Measurements from ENCODE around the gene RASSF7.

Gene RASSF7

DNA sequence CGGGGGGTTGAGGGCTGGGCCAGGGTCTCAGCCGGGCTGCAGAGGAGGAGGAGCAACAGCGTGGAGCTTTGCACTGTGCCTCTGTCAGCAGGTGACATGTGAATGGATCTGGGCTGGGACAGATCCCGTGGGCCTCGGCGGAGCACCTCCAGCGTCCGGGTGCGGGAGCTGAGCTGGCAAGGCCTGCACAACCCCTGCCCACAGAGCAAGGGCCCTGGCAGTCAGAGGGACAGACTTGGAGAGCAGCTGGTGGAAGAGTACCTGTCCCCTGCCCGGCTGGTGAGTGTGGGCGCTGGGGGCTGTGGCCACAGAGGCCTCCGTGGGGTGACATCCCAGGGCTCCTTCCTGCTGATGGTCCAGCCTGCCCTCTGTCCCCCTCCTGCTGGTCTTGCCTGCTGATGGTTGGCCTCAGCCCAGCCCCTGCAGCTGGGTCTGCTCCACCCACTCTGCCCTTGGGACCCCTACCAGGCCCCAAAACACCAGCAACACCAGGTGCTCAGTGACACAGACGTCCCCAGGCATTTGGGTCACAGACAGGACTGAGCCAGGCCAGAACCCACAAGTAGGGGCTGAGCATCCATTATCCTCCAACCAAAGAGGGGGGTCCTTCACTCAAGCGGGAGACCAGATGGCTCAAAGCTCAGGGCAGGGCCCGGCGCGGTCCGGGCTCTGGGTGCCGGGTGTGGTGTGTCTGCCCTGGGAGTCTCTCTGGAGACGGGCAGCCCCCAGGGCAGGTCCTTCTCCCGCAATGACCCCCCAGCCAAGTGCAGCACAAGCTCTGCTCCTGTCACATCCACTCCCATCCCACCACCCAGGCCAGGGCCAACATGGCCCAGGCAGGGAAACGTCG, 20.0 kb upstream of the RASSF7 start:
- ATAC-seq, result no peak
- TF ChIP-seq ZNF8 (CRISPR knock-in tag; IDR thresholded peaks at IDR 0.05) (no peak), ISL1 (CRISPR knock-in tag; IDR thresholded peaks at IDR 0.05) (no peak), TOX (CRISPR knock-in tag; IDR thresholded peaks at IDR 0.05; ENCODE audit: borderline replicate concordance) (no peak), ZFP3 (CRISPR knock-in tag; IDR thresholded peaks at IDR 0.05) (no peak)
- TF ChIP-seq, protein P1, sequence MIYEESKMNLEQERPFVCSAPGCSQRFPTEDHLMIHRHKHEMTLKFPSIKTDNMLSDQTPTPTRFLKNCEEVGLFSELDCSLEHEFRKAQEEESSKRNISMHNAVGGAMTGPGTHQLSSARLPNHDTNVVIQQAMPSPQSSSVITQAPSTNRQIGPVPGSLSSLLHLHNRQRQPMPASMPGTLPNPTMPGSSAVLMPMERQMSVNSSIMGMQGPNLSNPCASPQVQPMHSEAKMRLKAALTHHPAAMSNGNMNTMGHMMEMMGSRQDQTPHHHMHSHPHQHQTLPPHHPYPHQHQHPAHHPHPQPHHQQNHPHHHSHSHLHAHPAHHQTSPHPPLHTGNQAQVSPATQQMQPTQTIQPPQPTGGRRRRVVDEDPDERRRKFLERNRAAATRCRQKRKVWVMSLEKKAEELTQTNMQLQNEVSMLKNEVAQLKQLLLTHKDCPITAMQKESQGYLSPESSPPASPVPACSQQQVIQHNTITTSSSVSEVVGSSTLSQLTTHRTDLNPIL (CRISPR knock-in tag; IDR thresholded peaks at IDR 0.05; ENCODE audit: low read depth), result no peak

DNA sequence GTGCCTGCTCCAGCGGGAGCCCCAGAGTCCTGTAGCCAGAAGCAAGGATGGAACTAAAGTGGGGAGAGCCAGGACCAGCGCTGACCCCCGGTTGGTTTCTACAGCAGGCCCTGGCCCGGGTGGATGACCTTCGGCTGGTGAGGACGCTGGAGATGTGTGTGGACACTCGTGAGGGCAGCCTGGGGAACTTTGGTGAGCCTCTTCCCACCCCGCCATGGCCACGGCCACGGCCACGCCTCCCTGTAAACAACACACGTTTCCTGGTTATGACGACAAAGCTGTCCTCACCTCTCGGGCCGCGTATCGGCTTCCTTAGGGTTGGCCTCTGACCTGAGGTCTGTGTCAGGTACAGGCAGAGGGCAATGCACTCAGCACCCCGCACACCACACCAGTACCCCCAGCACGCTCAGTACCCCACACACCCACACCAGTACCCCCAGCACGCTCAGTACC, 19.3 kb upstream of the RASSF7 start:
- no peak for TF ChIP-seq ARNTL (CRISPR knock-in tag; IDR thresholded peaks at IDR 0.05; ENCODE audit: borderline replicate concordance, low read depth)
- no peak for TF ChIP-seq ESRRG (CRISPR knock-in tag; IDR thresholded peaks at IDR 0.05)
- TF ChIP-seq GLIS3 (CRISPR knock-in tag; IDR thresholded peaks at IDR 0.05), result no peak
- TF ChIP-seq ZFP3 (CRISPR knock-in tag; IDR thresholded peaks at IDR 0.05), result no peak
- TF ChIP-seq ZNF565 (CRISPR knock-in tag; conservative IDR thresholded peaks at IDR 0.05; ENCODE audit: low read depth), result no peak
- TF ChIP-seq, protein P2, sequence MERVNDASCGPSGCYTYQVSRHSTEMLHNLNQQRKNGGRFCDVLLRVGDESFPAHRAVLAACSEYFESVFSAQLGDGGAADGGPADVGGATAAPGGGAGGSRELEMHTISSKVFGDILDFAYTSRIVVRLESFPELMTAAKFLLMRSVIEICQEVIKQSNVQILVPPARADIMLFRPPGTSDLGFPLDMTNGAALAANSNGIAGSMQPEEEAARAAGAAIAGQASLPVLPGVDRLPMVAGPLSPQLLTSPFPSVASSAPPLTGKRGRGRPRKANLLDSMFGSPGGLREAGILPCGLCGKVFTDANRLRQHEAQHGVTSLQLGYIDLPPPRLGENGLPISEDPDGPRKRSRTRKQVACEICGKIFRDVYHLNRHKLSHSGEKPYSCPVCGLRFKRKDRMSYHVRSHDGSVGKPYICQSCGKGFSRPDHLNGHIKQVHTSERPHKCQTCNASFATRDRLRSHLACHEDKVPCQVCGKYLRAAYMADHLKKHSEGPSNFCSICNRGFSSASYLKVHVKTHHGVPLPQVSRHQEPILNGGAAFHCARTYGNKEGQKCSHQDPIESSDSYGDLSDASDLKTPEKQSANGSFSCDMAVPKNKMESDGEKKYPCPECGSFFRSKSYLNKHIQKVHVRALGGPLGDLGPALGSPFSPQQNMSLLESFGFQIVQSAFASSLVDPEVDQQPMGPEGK (CRISPR knock-in tag; IDR thresholded peaks at IDR 0.05; ENCODE audit: borderline replicate concordance), result no peak
- TF ChIP-seq SNAI2 (CRISPR knock-in tag; IDR thresholded peaks at IDR 0.05), result no peak
- TF ChIP-seq ZC3H10 (CRISPR knock-in tag; IDR thresholded peaks at IDR 0.05), result no peak
- TF ChIP-seq BACH2 (CRISPR knock-in tag; IDR thresholded peaks at IDR 0.05; ENCODE audit: borderline replicate concordance), result no peak
- TF ChIP-seq ISL1 (CRISPR knock-in tag; IDR thresholded peaks at IDR 0.05), result no peak

DNA sequence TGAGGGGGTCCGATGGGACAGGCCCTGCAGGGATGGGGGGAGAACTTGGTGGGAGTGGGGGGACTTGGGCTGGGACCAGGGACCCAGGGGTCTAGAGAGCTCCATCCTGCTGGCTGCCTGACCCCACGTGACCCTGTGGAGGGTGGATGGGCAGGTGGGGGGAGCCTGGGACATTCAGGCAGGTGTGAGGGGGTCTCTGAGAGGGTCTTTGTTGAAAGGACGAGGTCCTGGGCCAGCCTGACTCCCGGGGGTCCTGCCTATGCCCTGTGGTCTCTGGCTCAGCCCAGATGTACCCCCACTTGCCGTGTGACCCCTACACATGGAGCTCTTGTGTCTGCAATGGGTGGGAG, 16.0 kb upstream of the RASSF7 start:
- TF ChIP-seq ARNTL (CRISPR knock-in tag; IDR thresholded peaks at IDR 0.05; ENCODE audit: borderline replicate concordance, low read depth) (no peak), TCF4 (CRISPR knock-in tag; IDR thresholded peaks at IDR 0.05; ENCODE audit: borderline replicate concordance) (no peak), RARB (CRISPR knock-in tag; IDR thresholded peaks at IDR 0.05) (no peak), ZNF70 (CRISPR knock-in tag; IDR thresholded peaks at IDR 0.05) (no peak), ZNF565 (CRISPR knock-in tag; conservative IDR thresholded peaks at IDR 0.05; ENCODE audit: low read depth) (no peak), ZFP3 (CRISPR knock-in tag; IDR thresholded peaks at IDR 0.05) (no peak), CSDC2 (CRISPR knock-in tag; IDR thresholded peaks at IDR 0.05) (no peak), ZNF8 (CRISPR knock-in tag; IDR thresholded peaks at IDR 0.05) (no peak), PPARA (CRISPR knock-in tag; IDR thresholded peaks at IDR 0.05; ENCODE audit: borderline replicate concordance) (no peak), TOX (CRISPR knock-in tag; IDR thresholded peaks at IDR 0.05; ENCODE audit: borderline replicate concordance) (no peak), ZFP30 (CRISPR knock-in tag; IDR thresholded peaks at IDR 0.05) (no peak), SNAI2 (CRISPR knock-in tag; IDR thresholded peaks at IDR 0.05) (no peak), ESRRG (CRISPR knock-in tag; IDR thresholded peaks at IDR 0.05) (no peak), ISL1 (CRISPR knock-in tag; IDR thresholded peaks at IDR 0.05) (no peak)
- TF ChIP-seq, protein P1 (CRISPR knock-in tag; IDR thresholded peaks at IDR 0.05; ENCODE audit: low read depth), result no peak
- TF ChIP-seq, protein P3, sequence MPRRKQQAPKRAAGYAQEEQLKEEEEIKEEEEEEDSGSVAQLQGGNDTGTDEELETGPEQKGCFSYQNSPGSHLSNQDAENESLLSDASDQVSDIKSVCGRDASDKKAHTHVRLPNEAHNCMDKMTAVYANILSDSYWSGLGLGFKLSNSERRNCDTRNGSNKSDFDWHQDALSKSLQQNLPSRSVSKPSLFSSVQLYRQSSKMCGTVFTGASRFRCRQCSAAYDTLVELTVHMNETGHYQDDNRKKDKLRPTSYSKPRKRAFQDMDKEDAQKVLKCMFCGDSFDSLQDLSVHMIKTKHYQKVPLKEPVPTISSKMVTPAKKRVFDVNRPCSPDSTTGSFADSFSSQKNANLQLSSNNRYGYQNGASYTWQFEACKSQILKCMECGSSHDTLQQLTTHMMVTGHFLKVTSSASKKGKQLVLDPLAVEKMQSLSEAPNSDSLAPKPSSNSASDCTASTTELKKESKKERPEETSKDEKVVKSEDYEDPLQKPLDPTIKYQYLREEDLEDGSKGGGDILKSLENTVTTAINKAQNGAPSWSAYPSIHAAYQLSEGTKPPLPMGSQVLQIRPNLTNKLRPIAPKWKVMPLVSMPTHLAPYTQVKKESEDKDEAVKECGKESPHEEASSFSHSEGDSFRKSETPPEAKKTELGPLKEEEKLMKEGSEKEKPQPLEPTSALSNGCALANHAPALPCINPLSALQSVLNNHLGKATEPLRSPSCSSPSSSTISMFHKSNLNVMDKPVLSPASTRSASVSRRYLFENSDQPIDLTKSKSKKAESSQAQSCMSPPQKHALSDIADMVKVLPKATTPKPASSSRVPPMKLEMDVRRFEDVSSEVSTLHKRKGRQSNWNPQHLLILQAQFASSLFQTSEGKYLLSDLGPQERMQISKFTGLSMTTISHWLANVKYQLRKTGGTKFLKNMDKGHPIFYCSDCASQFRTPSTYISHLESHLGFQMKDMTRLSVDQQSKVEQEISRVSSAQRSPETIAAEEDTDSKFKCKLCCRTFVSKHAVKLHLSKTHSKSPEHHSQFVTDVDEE (CRISPR knock-in tag; IDR thresholded peaks at IDR 0.05), result no peak
- no peak for ATAC-seq

More for the DNA sequence above, 19.3 kb upstream of the RASSF7 start:
- ATAC-seq, result no peak

DNA sequence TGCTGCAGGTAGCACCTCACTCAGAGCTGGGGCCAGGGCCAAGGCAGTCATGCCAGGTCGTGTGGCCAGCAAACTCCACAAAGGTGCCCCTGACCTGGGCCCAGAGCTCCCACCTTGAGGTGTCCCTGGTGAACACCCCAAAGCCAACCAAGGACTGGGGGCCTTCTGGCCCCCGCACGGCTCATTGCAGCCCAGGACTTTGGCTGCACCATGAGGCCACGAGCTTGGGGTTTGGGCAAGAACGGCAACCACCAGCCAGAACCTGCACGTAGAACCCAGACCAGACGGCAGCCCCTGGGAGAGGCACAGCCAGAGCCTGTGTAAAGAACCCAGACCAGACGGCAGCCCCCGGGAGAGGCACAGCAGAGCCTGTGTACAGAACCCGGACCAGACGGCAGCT, 15.6 kb upstream of the RASSF7 start:
- TF ChIP-seq BACH2 (CRISPR knock-in tag; IDR thresholded peaks at IDR 0.05; ENCODE audit: borderline replicate concordance) (no peak), GLIS3 (CRISPR knock-in tag; IDR thresholded peaks at IDR 0.05) (no peak), ZFP30 (CRISPR knock-in tag; IDR thresholded peaks at IDR 0.05) (no peak), ZNF8 (CRISPR knock-in tag; IDR thresholded peaks at IDR 0.05) (no peak), CSDC2 (CRISPR knock-in tag; IDR thresholded peaks at IDR 0.05) (no peak), TCF4 (CRISPR knock-in tag; IDR thresholded peaks at IDR 0.05; ENCODE audit: borderline replicate concordance) (no peak), OSR1 (CRISPR knock-in tag; IDR thresholded peaks at IDR 0.05) (no peak), ZFP3 (CRISPR knock-in tag; IDR thresholded peaks at IDR 0.05) (no peak), ARNTL (CRISPR knock-in tag; IDR thresholded peaks at IDR 0.05; ENCODE audit: borderline replicate concordance, low read depth) (no peak), ZNF565 (CRISPR knock-in tag; conservative IDR thresholded peaks at IDR 0.05; ENCODE audit: low read depth) (no peak), ESRRG (CRISPR knock-in tag; IDR thresholded peaks at IDR 0.05) (no peak)
- TF ChIP-seq, protein P4, sequence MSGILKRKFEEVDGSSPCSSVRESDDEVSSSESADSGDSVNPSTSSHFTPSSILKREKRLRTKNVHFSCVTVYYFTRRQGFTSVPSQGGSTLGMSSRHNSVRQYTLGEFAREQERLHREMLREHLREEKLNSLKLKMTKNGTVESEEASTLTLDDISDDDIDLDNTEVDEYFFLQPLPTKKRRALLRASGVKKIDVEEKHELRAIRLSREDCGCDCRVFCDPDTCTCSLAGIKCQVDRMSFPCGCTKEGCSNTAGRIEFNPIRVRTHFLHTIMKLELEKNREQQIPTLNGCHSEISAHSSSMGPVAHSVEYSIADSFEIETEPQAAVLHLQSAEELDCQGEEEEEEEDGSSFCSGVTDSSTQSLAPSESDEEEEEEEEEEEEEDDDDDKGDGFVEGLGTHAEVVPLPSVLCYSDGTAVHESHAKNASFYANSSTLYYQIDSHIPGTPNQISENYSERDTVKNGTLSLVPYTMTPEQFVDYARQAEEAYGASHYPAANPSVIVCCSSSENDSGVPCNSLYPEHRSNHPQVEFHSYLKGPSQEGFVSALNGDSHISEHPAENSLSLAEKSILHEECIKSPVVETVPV (CRISPR knock-in tag; IDR thresholded peaks at IDR 0.05), result no peak

More for the DNA sequence above, 15.6 kb upstream of the RASSF7 start:
- ATAC-seq, result no peak

Measured in SK-N-SH treated with all-trans-retinoic acid at 6 μM for 48 hours (cell line).